Panc1 (cell line): ENCODE measurements around the gene SVIL. TPM values are rescaled to one million over a fixed set of nuclear protein-coding genes. Genes with fewer than 3 reads are reported as not detected.

Experiments used
- ATAC-seq: fragments of 200-7000 bp; cut with Tn5 transposase; 2 replicates; pipeline ENCODE4 v1.9.1; 2020; ENCODE audit warnings: mild to moderate bottlenecking, moderate library complexity
- BruUV-seq: library from RNA; stranded (reverse); fragments of 400-500 nt; replicated peaks from 2 replicates; lab custom pipeline; 2021; lab: Mats Ljungman, UMichigan
- CTCF ChIA-PET: fragments of 300-600 bp; sonication (Branson Sonifier 250); formaldehyde crosslinking; loops from one replicate; lab custom pipeline; 2022; ENCODE audit warnings: antibody characterized with exemption; lab: Charles Lee
- POLR2A ChIA-PET: fragments of 300-600 bp; sonication (Branson Sonifier 250); formaldehyde crosslinking; loops from one replicate; lab custom pipeline; 2022; ENCODE audit warnings: antibody characterized with exemption; lab: Charles Lee
- DNase-seq: peaks from one replicate; pipeline ENCODE4 v3.0.0-alpha.2; 2010; ENCODE audit warnings: low read depth, low spot score
- H3K27ac ChIP-seq: 2 replicates; pipeline ENCODE4 v1.5.1; 2011; ENCODE audit warnings: mild to moderate bottlenecking, low read length, inconsistent platforms
- H3K27me3 ChIP-seq: fragments of 200-500 bp; sonication (Bioruptor generic); 2 replicates; pipeline ENCODE4 v1.6.0; 2014; ENCODE audit warnings: low read length, inconsistent platforms; ENCODE audit not compliant: control insufficient read depth, insufficient read depth
- H3K36me3 ChIP-seq: fragments of 200-500 bp; sonication (Bioruptor generic); 2 replicates; pipeline ENCODE4 v1.5.1; 2014; ENCODE audit warnings: inconsistent platforms, mild to moderate bottlenecking, low read length, moderate library complexity; ENCODE audit not compliant: control insufficient read depth, insufficient read depth
- H3K4me1 ChIP-seq: 2 replicates; pipeline ENCODE4 v1.5.1; 2011; ENCODE audit warnings: inconsistent platforms, mild to moderate bottlenecking, low read length, moderate library complexity; ENCODE audit not compliant: control insufficient read depth, insufficient read depth
- H3K4me3 ChIP-seq, 2 experiments: 2 replicates each; pipeline ENCODE4 v1.5.1; 2011 to 2012; ENCODE audit warnings: low read depth in 2 of 2, low read length in 2 of 2, mild to moderate bottlenecking in 2 of 2, inconsistent platforms in 1 of 2, moderate library complexity in 1 of 2
- H3K9me3 ChIP-seq: fragments of 200-500 bp; sonication (Bioruptor generic); 2 replicates; pipeline ENCODE4 v1.5.1; 2014; ENCODE audit warnings: low read depth, mild to moderate bottlenecking, inconsistent platforms, low read length, moderate library complexity; ENCODE audit not compliant: control insufficient read depth, insufficient read depth
- CTCF ChIP-seq: fragments of 450-650 bp; IDR thresholded peaks from 2 replicates; pipeline ENCODE4 v1.5.1; 2017; ENCODE audit warnings: mild to moderate bottlenecking
- POLR2AphosphoS5 ChIP-seq: IDR thresholded peaks from 2 replicates; pipeline ENCODE4 v1.6.1; 2012; ENCODE audit warnings: mild to moderate bottlenecking, low read depth, low read length, moderate library complexity
- REST ChIP-seq, 2 experiments: IDR thresholded peaks; 2 replicates each; pipeline ENCODE4 v1.6.1; 2011 to 2012; ENCODE audit warnings: low read depth in 2 of 2, control low read depth in 1 of 2, low read length in 1 of 2, mild to moderate bottlenecking in 1 of 2, moderate library complexity in 1 of 2; ENCODE audit not compliant: insufficient read depth in 1 of 2
- SIN3A ChIP-seq: IDR thresholded peaks from 2 replicates; pipeline ENCODE4 v1.6.1; 2012; ENCODE audit warnings: low read depth, mild to moderate bottlenecking, low read length, moderate library complexity, borderline replicate concordance; ENCODE audit not compliant: insufficient read depth
- TCF7L2 ChIP-seq: IDR thresholded peaks from 2 replicates; pipeline ENCODE4 v1.6.1; 2011; ENCODE audit warnings: mild to moderate bottlenecking, low read depth, low read length, inconsistent platforms
- in situ Hi-C: cut with HindIII; loops from 2 replicates; pipeline ENCODE4 v1.10.0; 2016; ENCODE audit warnings: low sequenced_read_pairs, low pct_unique_long_range_greater_than_20kb
- intact Hi-C: fragments of 100-400 bp; cut with micrococcal nuclease; formaldehyde crosslinking; loops from one replicate; pipeline ENCODE4 v1.10.0; 2022; ENCODE audit not compliant: unreplicated experiment
- total RNA-seq: library from RNA; stranded (reverse); gene quantifications from one replicate; pipeline ENCODE4 v1.2.1, GENCODE V29; 2021; ENCODE audit not compliant: unreplicated experiment

Gene SVIL
- total RNA-seq, 1 experiment from 2014 or later: 72.8 TPM

DNA sequence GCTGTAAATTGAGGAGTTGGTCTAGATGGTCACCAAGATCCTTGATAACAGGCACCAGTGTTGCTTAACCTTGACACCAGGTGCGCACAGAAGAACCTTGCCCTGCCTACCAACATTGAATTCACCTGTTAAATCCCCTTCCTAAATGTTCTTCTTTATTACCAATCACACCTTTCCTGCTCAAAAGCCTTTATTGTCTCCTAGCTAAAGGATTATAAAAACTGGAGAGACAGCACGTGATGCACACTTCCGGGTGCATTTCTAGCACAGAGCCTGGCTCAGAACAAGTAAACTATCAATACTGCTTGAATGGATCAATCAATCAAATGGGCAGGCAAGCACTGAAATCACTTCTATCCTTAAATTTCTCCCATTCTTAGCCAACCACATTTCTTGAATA is 56.3 kb downstream of the SVIL start:
- TF ChIP-seq SIN3A: no peak
- TF ChIP-seq TCF7L2: no peak
- TF ChIP-seq CTCF: no peak
- TF ChIP-seq POLR2AphosphoS5: no peak
- TF ChIP-seq REST (IDR thresholded peaks at IDR 0.05; ENCODE audit: insufficient read depth in 1 of 2, low read depth in 2 of 2, low read length in 1 of 2): no peak
- ATAC-seq: no peak
- DNase-seq: no peak
- Histone ChIP-seq H3K36me3 (no peaks in the 10 kb centered on the region), H3K27ac (no peak overlapping the region), H3K9me3 (no peaks in the 10 kb centered on the region), H3K4me1 (0 out of 2 replicates have a peak, but pooled peaks cover 2% of the 10 kb centered on the region), H3K4me3 (no peak overlapping the region), H3K27me3 (no peaks in the 10 kb centered on the region)
- ChIA-PET POLR2A (no interaction called here), CTCF (no interaction called here)
- in situ Hi-C loops (no loop called here), intact Hi-C loops (no loop called here)
- no TSS peak for BruUV-seq

GRCh38 chr10:29576681-29577080 is 58.1 kb downstream of the SVIL start:
- H3K27me3 ChIP-seq: no peaks in the 10 kb centered on the region
- POLR2A ChIA-PET: no interaction called here
- DNase-seq (no peak), ATAC-seq (no peak)
- no peaks in the 10 kb centered on the region for H3K4me1 ChIP-seq
- in situ Hi-C loops (no loop called here), intact Hi-C loops (no loop called here)
- no peaks in the 10 kb centered on the region for H3K36me3 ChIP-seq
- no peak overlapping the region for H3K27ac ChIP-seq
- no peaks in the 10 kb centered on the region for H3K9me3 ChIP-seq
- H3K4me3 ChIP-seq: no peak overlapping the region
- CTCF ChIA-PET: no interaction called here
- TF ChIP-seq TCF7L2: no peak
- TF ChIP-seq REST (IDR thresholded peaks at IDR 0.05; ENCODE audit: insufficient read depth in 1 of 2, low read depth in 2 of 2, low read length in 1 of 2): no peak
- TF ChIP-seq POLR2AphosphoS5: no peak
- no peak for TF ChIP-seq CTCF
- no peak for TF ChIP-seq SIN3A
- no TSS peak for BruUV-seq
